GM10847 (cell line): ENCODE results near the gene C3orf20.

Source experiments
- POLR2A ChIP-seq: IDR thresholded peaks from 2 replicates; pipeline ENCODE4 v1.6.1; 2011; ENCODE audit not compliant: insufficient read length; ENCODE audit errors: extremely low read depth

The C3orf20 gene

GRCh38 chr3:14770591-14770990 lies 95.7 kb downstream of the C3orf20 start:
- no peak for TF ChIP-seq POLR2A

- no peak for TF ChIP-seq POLR2A
Measured at GRCh38 chr3:14771593-14772497, 96.9 kb downstream of the C3orf20 start.

- TF ChIP-seq POLR2A, result no peak
Measured at GRCh38 chr3:14772533-14773138, 97.7 kb downstream of the C3orf20 start.

DNA sequence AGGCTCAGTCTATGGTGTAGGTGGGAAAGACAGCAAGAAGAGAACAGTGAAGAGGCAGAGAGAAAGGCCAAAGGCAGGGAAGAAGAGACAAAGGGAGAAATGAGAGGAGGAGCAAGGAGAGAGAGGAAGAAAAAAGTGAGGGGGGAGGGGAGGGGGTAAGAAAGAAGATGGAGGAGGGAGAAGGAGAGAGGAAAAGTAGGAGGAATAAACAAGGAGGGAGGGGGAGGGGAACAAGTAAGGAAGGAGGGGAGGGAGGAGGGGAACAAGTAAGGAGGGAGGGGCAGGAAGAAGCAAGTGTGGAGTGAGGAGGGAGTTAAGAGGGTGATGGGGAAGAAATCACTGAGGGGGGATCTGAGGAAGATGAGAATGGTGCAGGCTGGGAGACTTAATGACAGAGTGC lies 98.3 kb downstream of the C3orf20 start:
- no peak for TF ChIP-seq POLR2A

DNA sequence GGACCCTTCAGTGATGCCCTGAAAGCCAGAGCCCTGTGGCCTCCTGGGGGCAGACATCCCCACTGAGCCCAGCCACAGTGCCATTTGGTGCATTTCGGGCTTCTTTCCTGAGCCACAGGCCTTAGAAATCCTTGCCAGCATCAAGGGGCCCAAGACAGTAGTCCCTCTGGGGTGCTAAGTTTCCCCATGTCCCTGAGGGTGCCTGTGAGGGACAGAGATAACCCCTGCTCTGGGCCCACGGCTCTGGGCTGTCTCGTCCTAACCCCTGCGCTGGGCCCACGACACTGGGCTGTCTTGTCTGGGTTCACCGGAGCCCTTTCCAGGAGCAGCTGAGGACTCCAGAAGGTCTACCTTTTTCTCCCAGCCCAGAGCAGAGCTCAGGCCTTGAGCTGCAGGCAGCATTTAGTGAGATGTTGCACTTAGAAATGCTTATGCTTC lies 98.8 kb downstream of the C3orf20 start:
- no peak for TF ChIP-seq POLR2A

- TF ChIP-seq POLR2A, result no peak
Measured at GRCh38 chr3:14774431-14774830, 99.5 kb downstream of the C3orf20 start.

DNA sequence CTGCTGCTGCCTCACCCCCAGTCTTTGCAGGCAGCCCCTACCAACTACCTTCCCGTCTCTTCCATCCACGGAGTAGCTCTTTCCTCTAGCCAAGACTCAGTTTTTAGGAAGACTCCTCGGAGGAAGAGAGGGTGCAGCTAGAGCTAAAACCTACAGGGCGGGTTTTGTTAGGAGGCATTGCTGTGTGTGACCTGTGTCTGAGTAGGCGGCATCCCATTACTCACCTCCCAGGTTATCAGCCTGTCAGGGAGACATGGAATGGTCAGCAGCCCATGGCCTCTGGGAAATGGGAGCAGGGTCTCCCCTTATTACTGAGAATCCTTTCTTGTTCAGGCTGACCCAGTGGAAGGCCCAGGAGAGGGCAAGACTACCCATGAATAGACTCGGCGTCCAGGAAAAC lies 100.1 kb downstream of the C3orf20 start:
- no peak for TF ChIP-seq POLR2A

GRCh38 chr3:14775563-14775962 lies 100.6 kb downstream of the C3orf20 start:
- TF ChIP-seq POLR2A, result no peak

DNA sequence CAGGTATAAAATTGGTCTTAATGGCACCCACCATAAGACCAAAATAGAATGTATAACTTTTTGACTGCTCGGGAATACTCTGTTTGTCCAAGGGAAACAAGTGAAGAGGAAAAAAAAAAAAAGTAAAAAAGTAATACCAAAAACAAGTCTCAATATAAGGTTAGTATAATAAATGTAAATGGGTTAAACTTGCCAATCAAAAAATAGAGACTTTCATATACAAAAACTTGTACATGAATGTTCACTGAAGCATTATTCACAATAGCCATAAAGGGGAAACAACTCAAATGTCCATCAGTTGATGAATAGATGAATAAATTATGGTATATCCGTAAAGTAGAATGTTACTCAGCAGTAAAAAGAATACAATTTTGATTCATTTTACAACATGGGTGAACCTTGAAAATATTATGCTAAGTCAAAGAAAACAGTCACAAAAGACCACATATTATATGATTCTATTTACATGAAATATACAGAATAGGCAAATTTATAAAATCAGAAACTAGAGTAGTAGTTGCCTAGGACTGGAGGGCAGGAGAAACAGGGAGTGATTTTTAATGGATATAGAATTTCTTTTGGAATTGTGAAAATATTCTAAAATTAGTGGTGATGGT lies 104.2 kb downstream of the C3orf20 start:
- TF ChIP-seq POLR2A, result no peak

DNA sequence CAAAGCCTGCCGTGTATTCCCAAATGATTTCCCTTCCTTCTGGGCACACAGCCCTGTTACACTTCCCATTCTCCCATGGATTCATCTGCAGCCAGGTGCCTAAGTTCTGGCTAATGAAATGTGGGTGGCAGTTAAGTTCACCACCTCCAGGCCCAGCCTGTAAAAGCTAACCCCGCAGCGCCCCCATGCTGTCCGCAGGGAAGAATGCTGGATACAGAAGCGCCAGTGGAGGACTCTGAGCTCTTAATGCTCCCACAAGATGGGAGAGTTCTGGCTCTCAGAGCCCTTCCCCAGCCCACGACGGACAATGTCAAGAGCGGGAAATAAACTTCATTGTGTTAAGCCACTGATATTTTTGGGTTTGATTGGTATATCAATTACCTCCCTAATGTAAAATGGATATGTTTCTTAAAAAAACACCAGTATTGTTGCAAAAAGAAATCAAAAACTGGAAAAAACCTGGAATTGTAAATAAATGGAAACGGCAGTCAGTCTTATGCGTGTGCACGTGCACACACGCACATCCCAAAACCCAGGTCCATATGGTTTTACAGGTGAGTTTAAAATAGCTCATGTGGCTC lies 106.1 kb downstream of the C3orf20 start:
- no peak for TF ChIP-seq POLR2A

DNA sequence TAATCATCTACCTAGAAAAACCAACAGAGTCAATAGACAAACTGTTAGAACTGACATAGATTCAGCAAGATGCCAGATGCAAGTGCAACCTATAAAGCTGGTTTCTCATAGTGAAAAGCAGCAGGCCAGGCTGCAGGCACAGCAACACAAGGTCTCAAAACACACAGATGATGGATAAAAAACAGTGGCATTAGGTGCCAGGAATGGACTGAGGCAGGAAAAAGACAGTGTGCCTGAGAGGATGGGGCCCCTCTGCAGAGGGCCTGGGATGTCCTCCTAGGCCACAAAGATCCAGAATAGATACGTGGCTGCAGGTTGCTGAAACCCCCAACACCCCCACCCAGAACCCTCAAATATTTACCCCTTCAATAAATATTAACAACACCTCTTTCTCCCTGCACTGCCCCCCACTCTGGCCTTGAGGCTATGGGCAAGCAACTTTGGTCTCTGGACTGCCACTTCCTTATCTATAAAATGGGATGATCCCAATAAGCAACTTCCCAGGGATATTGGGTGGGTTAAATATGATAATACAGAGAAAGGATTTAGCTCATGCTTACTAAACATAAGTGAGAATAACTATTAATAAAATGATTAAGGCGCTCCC lies 108.6 kb downstream of the C3orf20 start:
- TF ChIP-seq POLR2A, result no peak

DNA sequence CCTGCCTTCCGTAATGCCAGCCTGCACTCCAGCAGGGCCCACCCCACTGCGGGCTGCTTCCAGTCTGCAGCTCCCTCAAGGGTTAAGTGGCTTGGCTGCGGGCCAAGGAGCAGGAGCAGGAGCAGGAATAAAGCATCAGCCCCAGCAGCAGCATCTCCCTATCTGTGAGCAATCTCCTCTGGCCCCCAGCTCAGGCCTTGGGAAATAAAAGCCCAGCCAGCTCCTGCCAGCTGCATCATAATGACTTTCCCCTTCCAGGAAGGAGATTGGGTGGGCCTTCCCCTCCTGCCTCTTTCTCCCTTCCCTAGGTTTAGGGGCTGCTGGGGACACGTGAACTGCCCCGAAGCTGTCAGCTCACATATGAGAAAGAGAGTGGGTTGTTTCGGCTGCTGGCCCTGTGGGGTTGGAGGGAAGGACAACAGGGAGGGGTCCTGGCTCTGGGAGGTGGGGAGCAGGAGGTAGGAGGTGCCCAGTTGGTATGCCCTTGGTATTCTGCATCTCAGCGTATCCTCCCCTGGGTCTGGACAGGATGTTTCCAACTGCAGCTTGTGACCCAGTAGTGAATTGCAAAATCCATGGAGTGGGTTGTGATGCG lies 109.2 kb downstream of the C3orf20 start:
- no peak for TF ChIP-seq POLR2A

DNA sequence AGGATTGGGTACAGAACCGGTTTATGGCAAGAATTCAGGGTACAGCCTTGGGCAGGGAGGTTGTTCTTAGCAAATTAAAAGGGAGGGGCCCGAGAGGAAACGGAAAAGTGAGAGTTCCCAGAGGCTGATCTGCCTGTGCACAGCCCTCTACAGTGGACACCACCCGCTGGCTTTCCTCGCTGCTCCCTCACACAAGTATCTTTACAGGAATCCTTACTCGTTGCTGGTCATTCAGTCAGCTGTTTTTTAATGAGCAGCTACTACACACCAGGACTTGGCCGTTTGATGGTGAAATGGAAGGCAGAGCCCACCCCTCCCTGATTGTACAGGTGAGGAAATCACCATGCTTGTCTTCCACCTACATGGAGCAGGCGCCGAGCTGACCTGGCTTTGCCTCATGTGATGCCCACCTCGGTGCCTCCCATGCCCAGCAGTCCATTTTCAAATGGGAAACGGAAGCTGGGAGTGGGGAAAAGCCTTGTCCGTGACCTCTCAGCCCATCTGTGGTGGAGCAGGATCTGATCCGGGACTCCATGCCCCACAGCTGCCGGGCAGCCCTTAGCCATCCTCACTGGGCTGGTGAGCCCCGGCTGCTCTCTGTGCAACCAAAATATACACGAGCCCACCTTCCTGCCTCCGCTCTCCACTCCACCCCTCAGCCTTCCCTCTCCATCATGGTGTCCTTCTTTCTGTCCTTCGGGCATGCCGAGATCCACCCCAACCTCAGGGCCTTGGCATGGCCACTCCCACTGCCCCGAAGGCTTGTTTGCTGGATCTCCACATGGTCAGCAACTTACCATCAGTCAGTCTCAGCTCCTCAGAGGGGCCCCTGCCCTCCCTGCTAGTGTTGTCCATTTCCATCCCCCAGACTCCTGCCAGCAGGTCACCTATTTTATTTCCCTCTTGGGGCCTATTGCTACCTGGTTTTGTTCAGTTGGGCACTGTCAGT lies 110.5 kb downstream of the C3orf20 start:
- no peak for TF ChIP-seq POLR2A

- no peak for TF ChIP-seq POLR2A
Measured at GRCh38 chr3:14786369-14786768, 111.4 kb downstream of the C3orf20 start.
